Stimulated activated naive CD4-positive, alpha-beta T cell treated with Interleukin-2 at 50 U/mL for 16 hours (primary cell): ENCODE results near the gene ATP10A.
A peak's percentile ranks its signal among the peaks of the same experiment; 100 is the strongest.
"Not testable (repeated sequence)": the region's sequence is repeated elsewhere in the genome, so short reads cannot be mapped to it uniquely, and the experiment has no call there.

ENCODE experiments used
- DNase-seq: peaks from one replicate; lab custom pipeline; 2025; lab: John Stamatoyannopoulos, UW

The ATP10A gene

DNA sequence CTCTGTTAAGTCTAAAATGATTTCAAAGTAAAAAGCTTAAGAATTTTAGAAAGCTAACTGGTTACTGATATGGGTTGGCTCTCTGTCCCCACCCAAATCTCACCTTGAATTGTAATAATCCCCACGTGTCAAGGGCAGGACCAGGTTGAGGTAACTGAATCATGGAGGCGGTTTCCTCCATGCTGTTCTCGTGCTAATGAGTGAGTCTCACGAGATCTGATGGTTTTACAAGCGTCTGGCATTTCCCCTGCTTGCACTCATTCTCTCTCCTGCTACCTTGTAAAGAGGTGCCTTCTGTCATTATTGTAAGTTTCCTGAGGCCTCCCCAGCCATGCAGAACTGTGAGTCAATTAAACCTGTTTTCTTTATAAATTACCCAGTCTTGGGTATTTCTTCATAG, 7.1 kb downstream of the ATP10A start:
- not testable (repeated sequence) for DNase-seq

DNA sequence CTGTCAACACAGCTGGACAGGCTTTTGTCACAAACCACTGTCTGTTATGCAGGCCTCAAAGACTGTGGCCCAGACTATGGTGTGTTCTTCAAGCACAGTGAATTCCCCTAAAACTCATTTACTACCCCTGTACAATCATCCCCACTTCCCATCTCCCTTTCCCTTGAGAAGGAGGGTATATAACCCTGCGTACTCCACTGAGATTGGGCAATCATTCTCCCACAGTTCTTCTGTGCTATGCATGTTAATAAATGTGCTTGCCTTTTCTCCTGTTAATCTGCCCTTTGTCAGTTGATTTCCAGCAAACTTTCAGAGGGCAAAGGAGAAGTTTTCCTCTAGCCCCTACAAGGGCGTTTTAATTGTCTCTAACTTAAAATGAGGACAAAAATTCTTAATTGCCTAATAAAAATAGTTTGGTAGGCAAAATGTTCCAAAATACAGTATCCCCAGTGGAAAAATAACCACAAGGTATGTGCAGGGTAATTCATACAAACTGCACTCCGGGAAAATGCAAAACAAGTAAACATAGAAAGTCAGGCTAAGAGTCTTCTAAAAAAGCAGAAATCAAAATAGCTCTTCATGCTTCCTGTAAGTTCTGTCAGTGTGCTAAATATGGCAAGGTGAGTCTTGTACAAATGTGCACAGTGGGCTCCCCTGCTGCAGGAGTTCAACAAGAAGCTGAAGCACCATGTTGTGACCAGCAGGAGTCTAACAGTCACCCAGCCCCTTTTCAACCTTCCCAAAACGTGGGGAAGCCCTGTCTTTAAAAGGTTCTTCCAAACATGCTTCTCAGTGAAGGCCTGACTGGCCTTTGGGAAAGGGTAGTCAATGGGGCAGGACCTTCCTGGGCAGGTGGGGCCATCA, 10.2 kb downstream of the ATP10A start:
- no peak for DNase-seq

DNA sequence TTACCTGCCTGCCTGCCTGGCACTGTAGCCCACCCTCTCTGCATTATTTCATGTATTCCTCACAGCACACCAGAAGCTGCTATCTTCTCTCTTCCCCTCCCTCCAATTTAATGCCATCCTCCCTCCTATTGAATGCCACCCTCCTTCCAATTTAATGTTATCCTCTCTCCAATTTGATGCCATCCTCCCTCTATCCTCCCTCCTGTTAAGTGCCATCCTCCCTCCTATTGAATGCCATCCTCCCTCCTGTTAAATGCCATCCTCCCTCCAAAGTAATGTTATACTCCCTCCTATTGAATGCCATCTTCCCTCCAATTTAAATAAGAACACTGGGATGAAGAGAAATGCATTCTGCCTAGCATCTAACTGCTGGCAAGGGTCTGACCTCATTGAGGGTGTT, 11.1 kb downstream of the ATP10A start:
- no peak for DNase-seq

DNA sequence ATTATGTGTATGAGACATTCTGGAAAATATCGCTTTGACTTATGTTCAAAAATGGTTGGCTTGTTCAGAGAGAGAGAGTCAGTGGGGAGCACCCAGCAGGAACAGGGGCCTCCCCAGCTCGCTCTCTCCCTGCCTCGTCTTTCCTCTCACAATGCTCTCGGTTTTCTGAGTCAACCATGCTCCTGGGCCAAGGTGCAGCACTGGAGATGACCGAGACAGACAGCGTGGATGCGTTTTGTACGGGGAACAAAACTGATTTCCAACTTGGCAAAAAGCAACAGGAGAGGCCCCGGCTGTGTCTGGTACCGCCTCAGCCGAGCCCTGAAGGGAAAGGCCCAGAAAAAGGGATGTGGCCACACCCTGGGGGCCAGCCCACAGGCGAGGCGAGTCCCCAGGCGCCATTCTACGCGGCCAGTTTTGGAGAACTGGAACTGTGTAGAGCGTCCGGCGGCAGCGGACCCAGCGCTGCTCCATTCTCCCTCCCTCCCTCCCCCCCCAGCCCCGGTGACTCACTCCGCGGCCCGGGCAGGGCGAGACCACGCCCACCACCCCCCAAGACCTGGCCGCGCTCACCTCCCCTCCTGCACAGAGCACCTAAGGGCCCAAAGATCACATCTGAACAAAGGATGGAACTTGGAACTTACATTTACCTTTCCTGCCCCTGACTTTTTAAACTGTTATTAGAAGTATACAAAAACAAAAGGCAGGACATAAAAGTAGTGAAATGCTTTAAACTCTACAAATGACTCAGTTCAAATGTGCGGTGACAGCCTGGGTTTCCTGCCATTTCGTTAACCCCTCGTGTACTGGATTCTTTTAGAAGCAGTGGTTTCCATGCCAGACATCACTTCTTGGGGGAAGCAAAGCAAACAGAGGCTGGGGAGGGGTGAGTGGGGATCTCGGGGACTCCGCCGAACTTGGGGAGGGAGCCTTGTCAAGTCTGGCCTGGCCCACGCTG, 12.7 kb downstream of the ATP10A start:
- DNase-seq: peak; percentile 70

DNA sequence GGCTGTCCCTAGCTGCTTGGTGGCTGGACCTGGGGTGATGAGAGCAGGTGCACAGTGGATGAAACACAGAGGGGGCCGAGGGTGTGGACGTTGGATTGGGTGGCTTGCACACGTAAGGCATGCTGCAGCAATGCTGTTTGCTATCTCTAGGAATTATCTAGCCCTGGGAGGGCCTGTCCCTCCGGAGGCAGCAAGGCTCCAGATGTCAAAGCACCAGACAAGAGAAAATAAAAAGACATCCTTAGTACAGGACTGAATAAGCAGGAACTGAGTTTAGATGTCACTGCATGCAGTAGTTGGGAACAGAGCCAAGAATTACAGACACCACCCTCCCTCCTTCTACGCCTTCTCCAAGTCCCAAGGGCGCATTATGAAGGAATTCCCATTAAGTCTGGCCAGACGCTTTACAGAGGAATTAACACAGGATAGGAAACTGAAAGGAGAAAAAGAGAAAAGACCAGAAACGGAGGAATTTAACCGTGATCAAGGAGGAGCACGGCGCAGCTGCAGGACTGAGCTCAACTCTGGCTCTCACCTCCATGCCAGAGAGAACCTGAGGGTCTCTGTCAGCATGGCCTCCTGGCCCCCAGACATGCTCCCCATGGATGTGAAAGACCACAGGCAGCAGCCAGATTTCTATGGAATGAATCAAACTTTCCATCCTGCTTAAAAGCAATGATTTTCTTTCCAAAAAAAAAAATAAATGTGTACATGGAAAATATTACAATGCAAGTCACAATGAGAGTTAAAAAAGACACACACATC, 13.8 kb downstream of the ATP10A start:
- no peak for DNase-seq

DNA sequence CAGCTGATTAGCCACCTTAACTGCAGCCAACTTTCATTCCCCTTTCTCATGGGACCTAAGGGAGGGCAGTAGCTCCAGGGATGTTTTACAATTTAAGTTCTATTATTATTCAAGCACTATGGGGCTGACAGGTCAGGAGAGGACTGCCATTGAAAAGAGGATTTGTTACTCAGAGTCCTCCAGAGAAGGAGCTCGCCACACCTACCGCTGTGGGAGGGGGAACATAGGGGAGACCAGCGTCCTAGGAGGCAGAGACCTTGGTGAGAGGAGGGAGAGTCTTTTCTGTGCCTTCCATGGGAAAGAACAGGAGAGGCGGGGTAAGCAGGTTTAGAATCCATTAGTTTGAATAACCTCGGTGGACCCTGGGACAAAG, 14.4 kb downstream of the ATP10A start:
- DNase-seq: no peak

DNA sequence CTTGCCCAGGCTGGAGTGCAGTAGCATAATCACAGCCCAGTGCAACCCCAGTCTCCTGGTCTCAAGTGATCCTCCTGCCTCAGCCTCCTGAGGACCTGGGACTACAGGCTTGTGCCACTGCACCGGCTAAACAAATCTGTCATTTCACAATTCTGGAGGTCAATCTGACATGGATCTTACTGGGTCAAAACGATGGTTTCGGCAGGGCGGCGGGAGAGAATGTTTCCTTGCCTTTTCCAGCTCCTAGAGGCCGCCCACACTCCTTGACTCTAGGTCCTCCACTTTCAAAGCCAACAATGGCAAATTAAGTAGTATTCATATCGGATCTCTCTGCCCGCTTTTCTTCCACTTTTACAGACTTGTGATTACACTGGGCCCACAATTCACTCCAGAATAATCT, 14.8 kb downstream of the ATP10A start:
- no peak for DNase-seq

DNA sequence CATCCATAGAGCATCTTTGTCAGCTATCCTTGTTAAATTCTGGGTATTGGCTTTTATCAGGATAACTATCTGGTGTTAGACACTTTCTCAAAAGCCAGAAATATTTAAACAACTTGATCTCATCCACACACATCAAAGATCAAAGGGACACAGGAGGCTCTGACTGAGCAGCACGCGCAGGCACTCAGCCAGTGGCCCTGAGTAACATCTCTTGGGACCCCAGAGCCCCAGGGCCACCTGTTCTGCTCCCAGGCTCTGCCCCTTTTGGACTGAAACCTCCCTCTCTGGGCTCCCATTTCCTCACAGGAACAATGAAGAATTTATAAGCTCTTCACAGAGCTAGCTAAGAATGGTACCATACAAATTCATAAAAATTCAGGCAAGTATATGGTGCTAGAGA, 16.1 kb downstream of the ATP10A start:
- DNase-seq: no peak

DNA sequence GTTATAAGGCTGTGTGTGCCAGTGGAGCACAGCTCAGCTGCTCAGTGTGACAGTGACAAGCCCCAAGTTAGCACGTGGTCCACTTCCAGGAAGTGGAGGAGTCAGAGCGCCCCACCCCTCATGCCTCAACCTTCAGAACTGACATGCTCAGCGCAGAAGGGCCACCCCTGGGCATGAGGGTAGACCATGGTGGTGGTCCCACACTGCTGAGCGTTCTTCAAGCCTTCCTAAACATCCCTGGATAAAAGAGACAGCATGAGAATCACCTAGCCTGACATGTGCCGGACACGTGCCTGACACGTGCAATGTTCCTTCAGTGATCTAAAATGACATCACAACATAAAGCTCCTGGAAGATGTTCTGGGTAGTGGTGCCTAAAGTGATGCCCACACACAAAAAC, 16.8 kb downstream of the ATP10A start:
- peak; percentile 61 for DNase-seq

DNA sequence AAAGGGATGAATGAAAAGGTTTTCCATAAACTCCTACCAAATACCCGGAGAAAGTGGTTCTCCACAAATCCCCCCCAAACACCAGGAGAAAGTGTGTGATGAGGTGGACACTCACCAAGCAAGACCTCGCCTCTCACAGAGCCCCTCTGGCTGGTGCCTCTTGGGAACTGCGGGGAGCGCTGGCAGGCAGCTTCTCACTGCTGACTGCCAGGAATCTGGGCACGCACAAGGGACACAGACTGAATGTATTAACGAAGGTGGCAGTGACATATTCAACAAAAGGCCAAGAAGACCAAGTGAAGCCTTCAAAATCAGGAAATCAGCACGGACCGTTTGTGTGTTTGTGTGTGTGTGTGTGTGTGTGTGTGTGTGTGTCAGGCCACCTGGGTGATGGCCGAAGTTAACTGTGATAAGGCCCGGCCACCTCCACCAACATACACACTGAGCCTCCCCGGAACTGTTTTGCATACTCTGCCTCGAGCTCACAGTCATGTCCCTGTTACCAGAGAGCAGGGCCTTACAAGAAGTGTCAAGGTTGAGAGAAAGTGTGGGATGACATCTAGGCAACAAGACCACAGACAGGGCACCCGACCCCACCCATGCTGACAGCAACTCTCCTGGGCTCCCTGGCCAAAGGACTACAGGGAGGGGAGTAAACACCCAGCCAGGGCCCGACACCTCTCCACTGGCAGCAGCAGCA, 18.0 kb downstream of the ATP10A start:
- DNase-seq: no peak

DNA sequence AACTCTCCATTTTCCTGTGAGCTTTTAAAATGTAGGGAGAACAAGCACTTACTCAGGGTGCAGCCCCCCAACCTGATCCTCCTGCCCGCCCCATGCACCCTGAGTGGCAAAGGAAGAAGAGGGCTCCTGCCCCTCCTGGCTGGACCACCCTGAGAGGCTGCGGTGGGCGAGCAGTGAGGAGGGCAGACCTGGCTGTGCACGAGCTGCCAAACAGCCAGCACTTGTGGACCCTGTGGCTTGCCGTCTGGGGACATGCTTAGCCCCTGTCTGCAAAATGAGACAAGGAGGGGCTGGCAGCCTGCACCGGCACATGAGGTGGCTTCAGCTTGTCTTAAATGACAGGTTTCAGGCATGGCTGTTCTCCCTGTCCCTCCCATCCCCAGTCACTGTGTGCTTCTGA, 18.6 kb downstream of the ATP10A start:
- DNase-seq: no peak

DNA sequence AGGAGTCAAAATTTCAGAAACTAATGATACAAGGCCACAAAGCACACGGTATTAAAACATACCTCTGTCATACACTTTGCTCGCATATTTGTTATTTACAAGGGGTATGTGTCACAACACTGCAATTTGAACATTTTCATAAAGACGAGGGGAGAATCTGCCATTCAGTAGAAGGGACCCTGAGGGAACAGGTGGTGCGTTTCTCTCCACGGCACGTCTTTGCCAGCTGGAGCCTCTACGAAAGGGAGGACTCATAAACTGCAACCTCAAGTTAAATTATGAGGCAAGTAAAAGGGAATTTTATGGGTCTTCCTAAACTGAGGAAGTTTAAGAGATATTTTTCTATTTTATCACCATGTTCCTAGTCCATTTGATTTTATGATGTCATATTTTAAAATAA, 19.1 kb downstream of the ATP10A start:
- DNase-seq: no peak

DNA sequence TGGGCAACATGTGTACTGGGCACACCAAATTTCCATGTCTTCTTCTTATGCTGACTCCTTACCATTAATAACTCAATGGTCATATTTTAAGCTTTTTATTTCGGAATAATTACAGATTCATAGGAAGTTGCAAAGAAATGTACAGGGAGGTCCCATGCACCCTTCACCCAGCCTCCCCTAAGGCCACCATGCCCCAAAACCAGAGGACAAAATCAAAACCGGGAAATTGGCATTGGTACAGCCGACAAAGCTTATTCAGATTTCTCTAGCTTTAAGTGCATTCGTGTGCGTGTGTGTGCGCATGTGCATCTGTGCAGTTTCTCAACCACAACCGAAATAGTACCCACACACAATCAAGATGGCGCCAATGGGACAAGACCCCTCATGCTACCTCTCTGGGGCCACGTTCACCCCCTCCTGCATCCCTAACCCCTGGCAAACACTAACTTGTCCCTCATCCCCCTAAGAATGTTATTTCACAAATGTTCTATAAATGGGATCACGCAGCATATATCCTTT, 23.4 kb downstream of the ATP10A start:
- no peak for DNase-seq

DNA sequence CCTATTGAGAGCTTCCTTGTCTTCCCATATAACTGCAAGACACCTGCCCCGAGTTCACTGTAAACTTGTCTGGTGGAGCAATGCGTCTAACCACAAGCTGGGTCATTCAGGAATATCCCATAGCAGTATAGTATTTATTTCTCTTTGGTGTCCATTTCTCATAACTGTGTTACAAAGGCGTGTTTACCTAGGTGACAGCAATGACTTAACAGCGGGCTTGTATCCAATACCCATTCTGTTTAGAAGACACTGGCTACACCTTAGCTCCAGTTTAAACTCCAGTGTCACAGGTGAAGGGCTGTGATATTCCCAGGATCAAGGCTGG, 24.3 kb downstream of the ATP10A start:
- DNase-seq: no peak

DNA sequence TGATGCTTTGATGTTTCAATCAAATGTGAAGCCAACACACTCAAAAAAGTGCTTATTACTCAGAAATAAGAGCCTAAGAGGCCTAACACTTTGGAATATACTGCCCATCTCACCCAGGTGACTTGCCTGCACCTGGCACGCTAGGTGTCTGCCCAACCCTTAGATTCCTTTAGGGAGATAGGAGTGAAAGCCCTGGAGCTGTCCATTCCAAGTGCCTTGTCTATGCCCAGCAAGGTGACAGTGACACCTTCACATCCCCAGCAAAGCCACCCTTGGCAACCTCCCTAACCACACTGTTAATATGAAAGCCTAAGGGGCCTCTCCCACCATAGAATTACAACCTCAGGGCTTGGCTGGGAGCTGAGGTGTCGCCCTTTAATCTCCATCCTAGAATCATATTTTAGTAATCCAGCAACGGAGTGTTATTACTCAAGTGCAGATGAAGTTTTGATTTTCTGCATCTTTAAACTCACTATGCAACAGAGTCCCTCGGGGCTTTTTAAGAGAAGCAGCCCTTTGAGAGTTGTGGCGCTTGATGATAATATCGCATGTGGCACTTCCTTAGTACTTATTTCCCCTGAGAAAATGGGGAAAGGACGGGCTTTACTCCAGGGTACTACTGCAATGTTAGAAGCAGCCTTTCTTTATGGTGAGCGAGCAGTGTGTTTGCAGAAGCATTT, 24.8 kb downstream of the ATP10A start:
- no peak for DNase-seq

DNA sequence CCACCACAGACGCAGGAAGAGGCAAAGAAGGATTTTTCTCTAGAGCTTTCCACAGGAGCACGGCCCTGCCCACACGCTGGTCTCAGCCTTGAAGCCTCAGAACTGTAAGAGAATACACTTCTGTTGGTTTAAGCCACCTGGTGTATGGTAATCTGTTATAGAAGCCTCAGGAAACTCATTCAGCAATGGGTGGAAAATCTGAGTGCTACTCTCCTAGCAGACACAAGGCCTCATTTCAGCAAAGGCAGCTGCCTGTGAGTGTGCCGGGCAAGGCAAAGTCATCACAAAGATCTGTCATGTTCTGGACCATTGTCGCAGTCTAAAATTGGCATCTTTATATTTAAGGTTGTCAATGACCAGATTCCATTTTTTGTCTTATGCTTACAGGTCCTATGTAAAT, 31.0 kb downstream of the ATP10A start:
- no peak for DNase-seq

DNA sequence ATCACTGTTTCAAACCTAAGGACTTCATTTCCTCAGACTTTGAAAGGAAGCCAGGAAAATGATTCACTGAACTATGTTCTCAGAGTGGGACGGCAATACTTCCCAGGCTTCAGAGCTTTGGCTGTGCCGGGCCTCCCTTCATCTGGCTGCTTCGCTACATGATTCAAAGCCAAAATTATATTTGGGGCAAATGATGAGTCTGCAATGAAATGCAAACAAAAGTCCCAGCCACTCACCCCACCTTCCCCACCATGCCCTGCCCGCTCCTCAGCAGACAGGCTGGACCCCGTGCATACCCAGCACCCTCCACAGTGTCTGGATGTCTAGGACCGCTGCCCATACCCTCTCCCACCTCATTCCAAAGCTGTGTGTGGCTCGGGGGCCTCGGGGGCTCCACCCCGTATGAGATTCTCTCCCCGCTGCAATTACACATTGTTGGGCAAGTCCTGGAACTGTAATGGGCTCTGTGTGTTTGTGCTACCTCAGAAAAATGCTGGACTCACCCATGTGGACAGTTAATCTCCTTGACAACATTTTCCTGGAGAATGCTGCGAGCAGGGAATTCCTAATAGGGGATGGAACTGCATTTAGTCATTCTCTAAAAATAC, 32.2 kb downstream of the ATP10A start:
- no peak for DNase-seq

DNA sequence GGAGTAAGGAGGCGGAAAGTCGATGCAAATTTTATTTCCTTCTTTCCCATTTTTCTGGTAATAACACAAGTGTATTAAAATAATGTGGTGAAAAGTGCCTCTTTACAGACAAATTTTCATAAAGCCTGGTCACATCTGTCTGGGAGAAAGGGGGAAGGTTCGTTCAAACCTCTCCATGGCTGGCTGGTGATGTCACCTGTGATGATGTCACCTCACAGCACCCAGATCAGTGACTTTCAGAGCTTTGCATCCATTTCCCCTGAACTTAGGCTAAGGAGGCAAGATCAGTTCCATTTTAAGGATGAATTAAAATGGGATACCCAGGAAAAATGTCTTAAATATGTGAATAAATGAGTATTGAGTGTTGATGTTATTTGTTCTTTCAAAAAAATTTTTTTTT, 34.1 kb downstream of the ATP10A start:
- no peak for DNase-seq

DNA sequence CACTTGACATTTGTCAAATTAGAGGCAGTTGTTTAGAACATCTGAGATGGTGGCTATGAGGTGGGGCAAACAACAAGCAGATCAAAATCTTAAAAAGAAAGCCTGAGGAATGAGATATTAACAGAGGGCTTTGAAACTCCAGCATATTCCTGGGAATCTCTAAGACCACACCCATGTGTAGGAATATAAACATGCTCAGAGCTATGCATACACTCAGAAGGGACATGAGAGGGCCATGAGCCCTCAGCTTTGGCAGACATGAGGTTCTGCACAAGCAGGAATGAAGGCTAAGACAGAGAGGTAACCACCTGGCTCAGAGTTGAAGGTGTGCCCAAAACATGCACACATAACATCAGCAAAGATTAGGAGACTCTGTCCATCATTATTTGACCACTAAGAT, 37.9 kb downstream of the ATP10A start:
- DNase-seq: no peak

DNA sequence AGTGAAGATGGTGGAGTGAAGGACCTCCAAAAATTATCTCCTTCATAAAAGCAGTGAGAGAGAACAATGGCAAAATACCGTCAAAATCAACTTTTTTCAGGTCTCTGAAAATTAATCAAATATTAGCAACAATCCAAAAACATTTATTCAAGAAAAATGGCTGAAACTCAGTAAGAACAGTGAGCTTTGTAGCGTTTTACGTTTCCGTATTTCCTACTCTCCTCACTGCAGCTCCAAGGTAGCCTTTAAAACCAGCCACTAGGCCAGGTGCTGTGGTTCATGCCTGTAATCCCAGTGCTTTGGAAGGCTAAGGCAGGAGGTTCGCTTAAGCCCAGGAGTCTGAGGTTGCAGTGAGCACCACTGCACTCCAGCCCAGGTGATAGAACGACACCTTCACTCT, 38.5 kb downstream of the ATP10A start:
- no peak for DNase-seq

DNA sequence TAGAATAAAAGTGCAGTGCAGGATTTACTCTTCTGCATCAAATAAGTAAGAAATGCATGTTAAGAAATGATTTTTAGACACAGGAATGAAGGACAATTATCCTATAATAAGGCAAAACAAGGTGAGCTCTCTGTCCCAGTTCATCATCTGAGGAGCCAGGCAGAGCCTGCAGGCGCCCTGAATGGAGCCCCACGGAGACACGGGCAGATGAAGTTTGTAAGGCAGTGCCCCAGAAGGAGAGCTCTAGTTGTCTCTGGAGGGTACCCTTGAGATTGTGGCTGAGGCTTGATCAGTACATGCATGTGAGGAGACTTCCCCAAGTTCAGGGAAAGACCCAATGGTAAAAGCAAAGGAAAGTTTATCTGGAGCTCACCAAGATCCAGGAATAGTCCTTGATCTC, 50.3 kb downstream of the ATP10A start:
- no peak for DNase-seq
